Neural cell (in vitro differentiated cells): Measurements from ENCODE around the gene ARL2. TPM values are rescaled to one million over a fixed set of nuclear protein-coding genes. Genes with fewer than 3 reads are reported as not detected.
"Not testable (repeated sequence)": the region's sequence is repeated elsewhere in the genome, so short reads cannot be mapped to it uniquely, and the experiment has no call there.

Experiments
- H2AFZ ChIP-seq: fragments of 200-600, 300-800 bp; sonication (generic), shearing (Covaris generic); 2 replicates; pipeline ENCODE4 v1.6.0; 2014; ENCODE audit warnings: low read depth, mild to moderate bottlenecking, antibody characterized with exemption, low read length, moderate library complexity
- H3F3A ChIP-seq: fragments of 200-600 bp; shearing (Covaris generic); 2 replicates; pipeline ENCODE4 v1.6.1; 2016; ENCODE audit warnings: mild to moderate bottlenecking, moderate library complexity, mixed read lengths, antibody characterized with exemption, low read length; ENCODE audit not compliant: insufficient read depth, poor library complexity, severe bottlenecking
- H3K27ac ChIP-seq: fragments of 200-600, 300-800 bp; sonication (generic), shearing (Covaris generic); 2 replicates; pipeline ENCODE4 v1.5.1; 2014; ENCODE audit warnings: mild to moderate bottlenecking, low read length, moderate library complexity
- H3K27me3 ChIP-seq: fragments of 300-800, 200-600 bp; sonication (generic), shearing (Covaris generic); 2 replicates; pipeline ENCODE4 v1.6.0; 2014; ENCODE audit warnings: mild to moderate bottlenecking, low read depth, low read length, moderate library complexity; ENCODE audit not compliant: insufficient read depth
- H3K36me3 ChIP-seq: fragments of 300-800, 200-600 bp; sonication (generic), shearing (Covaris generic); 2 replicates; pipeline ENCODE4 v1.5.1; 2014; ENCODE audit warnings: mild to moderate bottlenecking, antibody characterized with exemption, low read length, moderate library complexity; ENCODE audit not compliant: insufficient read depth
- H3K4me2 ChIP-seq: fragments of 300-800, 200-600 bp; sonication (generic), shearing (Covaris generic); 2 replicates; pipeline ENCODE4 v1.6.0; 2014; ENCODE audit warnings: mild to moderate bottlenecking, low read length
- H3K4me3 ChIP-seq: fragments of 300-800, 200-600 bp; sonication (generic), shearing (Covaris generic); 2 replicates; pipeline ENCODE4 v1.5.1; 2014; ENCODE audit warnings: mild to moderate bottlenecking, low read length, moderate library complexity
- H3K79me2 ChIP-seq: fragments of 200-600 bp; shearing (Covaris generic); replicated peaks from 2 replicates; pipeline ENCODE4 v1.6.0; 2014; ENCODE audit warnings: mild to moderate bottlenecking, low read length, moderate library complexity; ENCODE audit not compliant: insufficient read depth
- H3K9ac ChIP-seq: fragments of 300-800, 200-600 bp; sonication (generic), shearing (Covaris generic); 2 replicates; pipeline ENCODE4 v1.6.1; 2016; ENCODE audit warnings: mild to moderate bottlenecking, low read length, mixed read lengths
- H3K9me2 ChIP-seq: fragments of 200-600 bp; shearing (Covaris generic); 2 replicates; pipeline ENCODE4 v1.6.1; 2016; ENCODE audit warnings: mild to moderate bottlenecking, low read length, mixed read lengths; ENCODE audit not compliant: insufficient read depth
- H3K9me3 ChIP-seq: fragments of 200-600, 300-800 bp; sonication (generic), shearing (Covaris generic); 2 replicates; pipeline ENCODE4 v1.6.1; 2016; ENCODE audit warnings: mild to moderate bottlenecking, mixed run types, low read length, moderate library complexity, mixed read lengths
- H4K20me1 ChIP-seq: fragments of 200-600 bp; shearing (Covaris generic); 2 replicates; pipeline ENCODE4 v1.6.1; 2016; ENCODE audit warnings: mild to moderate bottlenecking, mixed run types; ENCODE audit not compliant: insufficient read depth
- EZH2 ChIP-seq: fragments of 200-600, 300-800 bp; shearing (Covaris generic), sonication (generic); IDR thresholded peaks from 2 replicates; pipeline ENCODE4 v1.6.1; 2014; ENCODE audit warnings: antibody characterized with exemption, low read length, borderline replicate concordance, mild to moderate bottlenecking; ENCODE audit not compliant: insufficient read depth, poor library complexity, severe bottlenecking
- MXI1 ChIP-seq: fragments of 450-650 bp; conservative IDR thresholded peaks from 2 replicates; pipeline ENCODE4 v1.6.1; 2014; ENCODE audit warnings: antibody characterized with exemption, mild to moderate bottlenecking; ENCODE audit not compliant: poor library complexity, severe bottlenecking
- POLR2AphosphoS5 ChIP-seq: IDR thresholded peaks from 2 replicates; pipeline ENCODE4 v1.6.1; 2012
- RAD21 ChIP-seq: fragments of 450-650 bp; conservative IDR thresholded peaks from 2 replicates; pipeline ENCODE4 v1.6.1; 2014; ENCODE audit warnings: antibody characterized with exemption, mild to moderate bottlenecking, moderate library complexity
- SMC3 ChIP-seq: fragments of 450-650 bp; conservative IDR thresholded peaks from 2 replicates; pipeline ENCODE4 v1.6.1; 2014; ENCODE audit warnings: antibody characterized with exemption, mild to moderate bottlenecking, moderate library complexity; ENCODE audit not compliant: poor library complexity
- polyA plus RNA-seq: library from polyadenylated mRNA; depleted of rRNA; stranded (reverse); fragments of >200 nt; gene quantifications from 2 replicates; pipeline ENCODE4 v1.2.3, GENCODE V29; 2014
- TF ChIP-seq, protein P1 (sequence below): IDR thresholded peaks from 2 replicates; pipeline ENCODE4 v1.6.1; 2012; ENCODE audit warnings: borderline replicate concordance
- TF ChIP-seq, protein P2 (sequence below): fragments of 450-650 bp; IDR thresholded peaks from 2 replicates; pipeline ENCODE4 v1.5.1; 2014; ENCODE audit warnings: antibody characterized with exemption, mild to moderate bottlenecking, moderate library complexity; ENCODE audit not compliant: poor library complexity, severe bottlenecking

Gene ARL2
- polyA plus RNA-seq, 1 donor from 2014 or later, result 158 TPM

DNA sequence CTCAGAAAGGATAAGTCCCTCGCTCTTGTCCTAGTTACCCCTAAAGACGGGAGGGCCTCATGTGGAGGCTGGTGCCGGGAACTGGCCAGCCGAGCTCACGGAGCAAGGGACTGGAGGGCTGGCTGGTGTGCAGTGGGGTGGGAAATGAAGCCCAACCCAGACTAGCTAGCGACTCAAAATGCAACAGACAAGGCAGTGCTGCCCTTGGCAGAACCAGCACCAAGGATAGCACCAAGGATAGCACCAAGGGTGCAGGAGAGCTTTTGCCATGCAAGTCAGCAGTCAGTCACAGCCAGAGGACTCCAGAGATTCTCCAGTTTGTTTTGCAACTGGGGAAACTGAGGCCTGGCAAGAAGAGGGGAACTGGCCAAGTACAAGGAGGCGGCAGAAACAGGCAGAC, 10.7 kb upstream of the ARL2 start:
- Histone ChIP-seq H2AFZ (no peak overlapping the region), H3K9me3 (no peaks in the 10 kb centered on the region), H3K4me3 (no peak overlapping the region), H3K9me2 (no peaks in the 10 kb centered on the region), H3K4me2 (no peak overlapping the region), H3K9ac (no peak overlapping the region), H3F3A (no peaks in the 10 kb centered on the region), H3K27ac (no peak overlapping the region), H4K20me1 (no peaks in the 10 kb centered on the region), H3K36me3 (no peaks in the 10 kb centered on the region), H3K79me2 (no peaks in the 10 kb centered on the region), H3K27me3 (no peaks in the 10 kb centered on the region)
- TF ChIP-seq MXI1 (no peak), SMC3 (no peak)
- TF ChIP-seq, protein P1, sequence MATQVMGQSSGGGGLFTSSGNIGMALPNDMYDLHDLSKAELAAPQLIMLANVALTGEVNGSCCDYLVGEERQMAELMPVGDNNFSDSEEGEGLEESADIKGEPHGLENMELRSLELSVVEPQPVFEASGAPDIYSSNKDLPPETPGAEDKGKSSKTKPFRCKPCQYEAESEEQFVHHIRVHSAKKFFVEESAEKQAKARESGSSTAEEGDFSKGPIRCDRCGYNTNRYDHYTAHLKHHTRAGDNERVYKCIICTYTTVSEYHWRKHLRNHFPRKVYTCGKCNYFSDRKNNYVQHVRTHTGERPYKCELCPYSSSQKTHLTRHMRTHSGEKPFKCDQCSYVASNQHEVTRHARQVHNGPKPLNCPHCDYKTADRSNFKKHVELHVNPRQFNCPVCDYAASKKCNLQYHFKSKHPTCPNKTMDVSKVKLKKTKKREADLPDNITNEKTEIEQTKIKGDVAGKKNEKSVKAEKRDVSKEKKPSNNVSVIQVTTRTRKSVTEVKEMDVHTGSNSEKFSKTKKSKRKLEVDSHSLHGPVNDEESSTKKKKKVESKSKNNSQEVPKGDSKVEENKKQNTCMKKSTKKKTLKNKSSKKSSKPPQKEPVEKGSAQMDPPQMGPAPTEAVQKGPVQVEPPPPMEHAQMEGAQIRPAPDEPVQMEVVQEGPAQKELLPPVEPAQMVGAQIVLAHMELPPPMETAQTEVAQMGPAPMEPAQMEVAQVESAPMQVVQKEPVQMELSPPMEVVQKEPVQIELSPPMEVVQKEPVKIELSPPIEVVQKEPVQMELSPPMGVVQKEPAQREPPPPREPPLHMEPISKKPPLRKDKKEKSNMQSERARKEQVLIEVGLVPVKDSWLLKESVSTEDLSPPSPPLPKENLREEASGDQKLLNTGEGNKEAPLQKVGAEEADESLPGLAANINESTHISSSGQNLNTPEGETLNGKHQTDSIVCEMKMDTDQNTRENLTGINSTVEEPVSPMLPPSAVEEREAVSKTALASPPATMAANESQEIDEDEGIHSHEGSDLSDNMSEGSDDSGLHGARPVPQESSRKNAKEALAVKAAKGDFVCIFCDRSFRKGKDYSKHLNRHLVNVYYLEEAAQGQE, result no peak

DNA sequence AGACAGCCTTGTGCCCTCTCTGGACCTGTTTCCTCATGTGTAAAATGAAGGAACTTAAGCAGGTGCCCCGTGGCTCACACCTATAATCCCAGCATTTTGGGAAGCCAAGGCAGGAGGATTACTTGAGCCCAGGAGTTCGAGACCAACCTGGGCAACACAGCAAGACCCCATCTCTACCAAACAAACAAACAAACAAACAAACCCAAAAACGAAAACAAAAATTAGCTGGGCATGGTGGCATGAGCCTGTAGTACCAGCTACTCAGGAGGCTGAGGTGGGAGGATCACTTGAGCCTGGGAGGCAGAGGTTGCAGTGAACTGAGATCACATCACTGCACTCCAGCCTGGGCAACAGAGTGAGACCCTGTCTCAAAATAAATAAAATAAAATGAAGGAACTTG, 10.0 kb upstream of the ARL2 start:
- H3K79me2 ChIP-seq, H3K4me3 ChIP-seq, H3K36me3 ChIP-seq, H3K27me3 ChIP-seq, H3F3A ChIP-seq, H3K9me2 ChIP-seq, H3K9ac ChIP-seq, H2AFZ ChIP-seq, H4K20me1 ChIP-seq, H3K4me2 ChIP-seq, H3K9me3 ChIP-seq, H3K27ac ChIP-seq: not testable (repeated sequence)

DNA sequence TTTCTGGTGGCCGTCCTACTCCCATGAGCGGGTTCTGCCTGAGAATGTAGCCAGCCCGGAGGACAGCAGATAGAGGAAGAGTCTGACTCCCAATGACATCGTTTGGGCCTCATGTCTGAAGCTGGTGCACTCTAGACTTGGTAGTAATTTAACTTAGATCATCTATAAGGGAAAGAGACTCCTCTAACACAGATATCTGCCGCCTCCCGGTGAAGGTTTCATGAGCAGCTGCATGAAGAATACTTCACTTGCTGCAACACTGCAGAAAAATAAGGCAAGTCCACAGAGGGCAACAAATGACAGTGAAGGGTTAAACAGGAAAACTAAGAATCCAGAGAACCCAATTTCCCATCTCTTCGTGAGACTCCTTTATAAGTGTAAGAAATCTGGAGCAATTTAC, 5.9 kb upstream of the ARL2 start:
- H3F3A ChIP-seq, result no peaks in the 10 kb centered on the region
- no peak overlapping the region for H3K4me3 ChIP-seq
- no peaks in the 10 kb centered on the region for H3K36me3 ChIP-seq
- no peaks in the 10 kb centered on the region for H3K9me3 ChIP-seq
- TF ChIP-seq POLR2AphosphoS5 (no peak), RAD21 (no peak), EZH2 (no peak), SMC3 (no peak)
- TF ChIP-seq, protein P2, sequence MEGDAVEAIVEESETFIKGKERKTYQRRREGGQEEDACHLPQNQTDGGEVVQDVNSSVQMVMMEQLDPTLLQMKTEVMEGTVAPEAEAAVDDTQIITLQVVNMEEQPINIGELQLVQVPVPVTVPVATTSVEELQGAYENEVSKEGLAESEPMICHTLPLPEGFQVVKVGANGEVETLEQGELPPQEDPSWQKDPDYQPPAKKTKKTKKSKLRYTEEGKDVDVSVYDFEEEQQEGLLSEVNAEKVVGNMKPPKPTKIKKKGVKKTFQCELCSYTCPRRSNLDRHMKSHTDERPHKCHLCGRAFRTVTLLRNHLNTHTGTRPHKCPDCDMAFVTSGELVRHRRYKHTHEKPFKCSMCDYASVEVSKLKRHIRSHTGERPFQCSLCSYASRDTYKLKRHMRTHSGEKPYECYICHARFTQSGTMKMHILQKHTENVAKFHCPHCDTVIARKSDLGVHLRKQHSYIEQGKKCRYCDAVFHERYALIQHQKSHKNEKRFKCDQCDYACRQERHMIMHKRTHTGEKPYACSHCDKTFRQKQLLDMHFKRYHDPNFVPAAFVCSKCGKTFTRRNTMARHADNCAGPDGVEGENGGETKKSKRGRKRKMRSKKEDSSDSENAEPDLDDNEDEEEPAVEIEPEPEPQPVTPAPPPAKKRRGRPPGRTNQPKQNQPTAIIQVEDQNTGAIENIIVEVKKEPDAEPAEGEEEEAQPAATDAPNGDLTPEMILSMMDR, result no peak
- H3K27me3 ChIP-seq, result no peaks in the 10 kb centered on the region
- no peaks in the 10 kb centered on the region for H3K79me2 ChIP-seq
- H3K9ac ChIP-seq, result no peak overlapping the region
- no peak overlapping the region for H3K27ac ChIP-seq
- H2AFZ ChIP-seq, result no peak overlapping the region
- no peak overlapping the region for H3K4me2 ChIP-seq
- H4K20me1 ChIP-seq, result no peaks in the 10 kb centered on the region
- no peaks in the 10 kb centered on the region for H3K9me2 ChIP-seq
